ENCODE results near the gene USP53. TPM values are rescaled to one million over a fixed set of nuclear protein-coding genes. Genes with fewer than 3 reads are reported as not detected.

USP53 gene
- total and polyA plus RNA-seq, 2 of the 13 experiments (the other 11 are each of a cell fraction or from before 2014, with no cell fraction given): 5.3 to 8.1 TPM

GRCh38 chr4:119197772-119198212 is 14.7 kb upstream of the USP53 start (continued):
- TF ChIP-seq ZHX1 (CRISPR knock-in tag; IDR thresholded peaks at IDR 0.05; ENCODE audit: low read depth): peak; percentile 45; the same call in 1 of the 2 replicates
- peak; percentile 48 for TF ChIP-seq CEBPG (CRISPR knock-in tag; IDR thresholded peaks at IDR 0.05)
- 0 out of 2 replicates have a peak, but pooled peaks have one; percentile 40 for TF ChIP-seq GATAD1 (CRISPR knock-in tag; IDR thresholded peaks at IDR 0.05)
- peak; percentile 13; the same call in 1 of the 2 replicates for TF ChIP-seq HOMEZ (CRISPR knock-in tag; IDR thresholded peaks at IDR 0.05; ENCODE audit: low read depth)
- 0 out of 2 replicates have a peak, but pooled peaks have one; percentile 25 for TF ChIP-seq AFF4 (CRISPR knock-in tag; IDR thresholded peaks at IDR 0.05)
- no peak for TF ChIP-seq ZNF331 (CRISPR knock-in tag; IDR thresholded peaks at IDR 0.05)
- 0 out of 2 replicates have a peak, but pooled peaks have one; percentile 23 for TF ChIP-seq MXD4 (CRISPR knock-in tag; IDR thresholded peaks at IDR 0.05)
- peak; percentile 41; the same call in 1 of the 2 replicates for TF ChIP-seq MIER3 (CRISPR knock-in tag; IDR thresholded peaks at IDR 0.05; ENCODE audit: borderline replicate concordance)
- peak; percentile 72; the same call in 1 of the 2 replicates for TF ChIP-seq ELF1 (CRISPR knock-in tag; IDR thresholded peaks at IDR 0.05)
- peak; percentile 88 for TF ChIP-seq GABPB1 (CRISPR knock-in tag; IDR thresholded peaks at IDR 0.05)
- 0 out of 2 replicates have a peak, but pooled peaks have one; percentile 39 for TF ChIP-seq ZMYM3 (CRISPR knock-in tag; IDR thresholded peaks at IDR 0.05)
- no peak for TF ChIP-seq SOX5 (CRISPR knock-in tag; IDR thresholded peaks at IDR 0.05; ENCODE audit: borderline replicate concordance)
- TF ChIP-seq SETDB1 (CRISPR knock-in tag; IDR thresholded peaks at IDR 0.05; ENCODE audit: borderline replicate concordance): peak; percentile 94
- TF ChIP-seq ZGPAT (CRISPR knock-in tag; IDR thresholded peaks at IDR 0.05): 0 out of 2 replicates have a peak, but pooled peaks have one; percentile 55
- TF ChIP-seq ZSCAN25 (CRISPR knock-in tag; IDR thresholded peaks at IDR 0.05): peak; percentile 72; the same call in 1 of the 2 replicates
- peak; percentile 90; the same call in 1 of the 2 replicates for TF ChIP-seq ETV6 (CRISPR knock-in tag; conservative IDR thresholded peaks at IDR 0.05)
- TF ChIP-seq SMARCE1 (IDR thresholded peaks at IDR 0.05; ENCODE audit: borderline replicate concordance): no peak
- TF ChIP-seq ZMAT3 (CRISPR knock-in tag; conservative IDR thresholded peaks at IDR 0.05): no peak; the same call in 1 of the 2 replicates
- 0 out of 2 replicates have a peak, but pooled peaks have one; percentile 25 for TF ChIP-seq RFXAP (CRISPR knock-in tag; IDR thresholded peaks at IDR 0.05; ENCODE audit: borderline replicate concordance)
- TF ChIP-seq HOXA9 (CRISPR knock-in tag; IDR thresholded peaks at IDR 0.05; ENCODE audit: borderline replicate concordance): no peak
